Right ventricle myocardium inferior (tissue), 1 donor: ENCODE measurements around the gene KISS1R. TPM values are rescaled to one million over a fixed set of nuclear protein-coding genes. Genes with fewer than 3 reads are reported as not detected.

Experiments used
- ATAC-seq: fragments of 200-7000 bp; cut with Tn5 transposase; one replicate; pipeline ENCODE4 v1.9.1; 2020; ENCODE audit warnings: mild to moderate bottlenecking, moderate library complexity
- DNase-seq: peaks from one replicate; pipeline ENCODE4 v3.0.0; 2021; ENCODE audit errors: missing footprints
- intact Hi-C: fragments of 100-400 bp; cut with DNase I; formaldehyde crosslinking; loops from one replicate; pipeline ENCODE4 v1.11.0; 2022
- total RNA-seq: library from RNA; stranded (reverse); fragmentation: NEBNext Ultra II Directional; extraction: Animal tissue kit (Norgen Biotek cat#: 25700); gene quantifications from one replicate; pipeline ENCODE4 v1.2.1, GENCODE V29; 2021
- donor health status: DM: no; HTN: yes; CAD: no; lungs with severe emphysema.

The KISS1R gene
- total RNA-seq, 1 donor from 2014 or later: not detected

DNA sequence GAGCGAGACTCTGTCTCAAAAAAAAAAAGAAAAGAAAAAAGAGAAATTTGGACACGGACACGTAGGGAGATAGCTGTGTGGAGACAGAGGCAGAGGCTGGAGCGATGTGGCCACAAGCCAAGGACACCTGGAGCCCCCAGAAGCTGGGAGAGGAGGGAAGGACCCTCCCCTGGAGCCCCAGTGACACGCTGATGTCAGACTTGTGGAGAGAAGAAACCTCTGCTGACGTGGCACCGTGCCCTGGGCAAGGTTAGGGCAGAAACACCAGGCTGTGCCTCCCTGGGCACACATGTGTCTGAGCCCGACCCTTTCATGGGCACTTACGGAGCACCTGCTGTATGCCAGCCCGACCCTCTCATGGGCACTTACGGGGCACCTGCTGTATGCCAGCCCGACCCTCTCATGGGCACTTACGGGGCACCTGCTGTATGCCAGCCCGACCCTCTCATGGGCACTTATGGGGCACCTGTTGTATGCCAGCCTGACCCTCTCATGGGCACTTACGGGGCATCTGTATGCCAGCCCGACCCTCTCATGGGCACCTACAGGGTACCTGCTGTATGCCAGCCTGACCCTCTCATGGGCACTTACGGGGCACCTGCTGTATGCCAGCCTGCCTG is 26.5 kb downstream of the KISS1R start:
- intact Hi-C loops: no loop called here
- ATAC-seq (no peak), DNase-seq (no peak)

- ATAC-seq (no peak), DNase-seq (no peak)
- intact Hi-C loops: no loop called here
These were observed 27.0 kb downstream of the KISS1R start for GRCh38 chr19:944171-944567.

- intact Hi-C loops: no loop called here
- no peak for ATAC-seq
- no peak for DNase-seq
These were observed 27.6 kb downstream of the KISS1R start for GRCh38 chr19:944663-945241.

DNA sequence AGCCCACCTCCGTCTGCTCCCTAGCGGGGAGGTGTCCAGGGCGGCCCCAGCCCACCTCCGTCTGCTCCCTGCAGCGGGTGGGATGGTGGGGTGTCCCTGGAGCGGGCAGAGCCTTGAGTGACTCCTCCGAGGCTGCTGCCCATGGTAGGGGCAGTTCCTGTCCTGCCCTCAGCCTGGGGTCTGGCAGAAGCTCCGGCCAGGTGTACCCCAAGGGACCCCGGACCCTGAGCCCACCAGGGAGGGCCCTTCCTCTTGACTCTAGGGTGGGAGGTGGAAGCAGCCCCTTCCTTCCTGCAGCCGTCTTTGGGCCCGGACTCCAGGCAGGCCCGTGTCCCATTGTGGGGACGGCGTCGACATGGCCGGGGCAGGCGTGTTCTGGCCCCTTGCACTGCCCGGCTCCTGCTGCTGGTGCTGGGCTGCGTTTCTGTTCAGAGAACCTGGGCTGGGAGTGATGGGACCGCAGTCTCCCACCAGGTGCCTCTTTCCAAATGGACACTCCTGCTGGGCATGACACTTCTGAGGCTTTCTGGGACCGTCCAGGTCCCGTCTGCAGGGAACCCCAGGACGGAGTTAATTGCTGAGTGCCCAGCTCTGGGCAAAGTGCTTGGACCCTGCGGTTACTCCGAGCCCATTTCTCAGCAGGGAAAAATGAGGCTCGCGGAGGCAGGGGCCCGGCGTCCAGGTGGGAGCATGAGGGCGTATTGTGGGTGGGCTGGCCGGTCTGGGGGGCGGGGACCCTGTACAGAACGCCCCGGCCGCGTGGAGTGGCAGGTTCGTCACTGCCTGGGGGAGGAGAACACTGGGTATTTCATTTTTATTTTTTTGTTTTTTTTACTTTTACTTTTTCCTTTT is 28.5 kb downstream of the KISS1R start:
- ATAC-seq: no peak
- intact Hi-C loops: no loop called here
- no peak for DNase-seq

GRCh38 chr19:947090-947706 is 30.1 kb downstream of the KISS1R start:
- intact Hi-C loops: no loop called here
- DNase-seq (no peak), ATAC-seq (no peak)

GRCh38 chr19:947707-948539 is 30.8 kb downstream of the KISS1R start:
- intact Hi-C loops: no loop called here
- peak; percentile 77 for ATAC-seq
- DNase-seq: peak; percentile 90

DNA sequence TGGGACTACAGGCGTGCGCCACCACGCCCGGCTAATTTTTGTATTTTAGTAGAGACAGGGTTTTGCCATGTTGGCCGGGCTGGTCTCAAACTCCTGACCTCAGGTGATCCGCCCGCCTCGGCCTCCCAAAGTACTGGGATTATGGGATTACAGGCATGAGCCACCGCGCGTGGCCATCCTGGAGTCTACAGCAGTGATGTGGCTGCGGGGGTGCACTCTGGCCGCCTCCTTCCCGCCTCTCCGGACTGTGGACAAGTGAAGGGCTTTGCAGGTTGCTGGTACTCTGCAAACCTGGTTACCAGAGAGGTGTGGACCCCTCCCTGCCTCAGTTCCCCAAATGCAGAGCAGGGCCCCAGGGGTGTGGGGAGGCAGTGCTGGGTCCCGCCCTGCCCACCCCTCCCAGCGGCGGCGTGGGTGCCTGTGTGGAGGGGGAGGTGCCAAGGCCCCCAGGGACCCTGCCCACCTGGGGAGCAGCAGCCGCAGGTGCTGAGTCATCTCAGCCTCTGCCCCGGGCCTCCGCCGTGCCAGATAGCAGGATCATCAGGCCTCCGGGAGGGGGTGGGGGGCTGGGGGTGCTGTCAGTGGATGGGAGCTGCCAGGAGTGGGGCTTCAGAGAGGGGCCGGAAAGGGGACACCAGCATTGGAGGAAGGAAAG is 31.8 kb downstream of the KISS1R start:
- no peak for ATAC-seq
- no peak for DNase-seq
- intact Hi-C loops: no loop called here

- intact Hi-C loops: no loop called here
- no peak for ATAC-seq
- DNase-seq: no peak
These were observed 33.4 kb downstream of the KISS1R start for GRCh38 chr19:950352-951066.

- intact Hi-C loops: no loop called here
- ATAC-seq (no peak), DNase-seq (no peak)
These were observed 35.0 kb downstream of the KISS1R start for GRCh38 chr19:952049-952679.

GRCh38 chr19:952680-953444 is 35.7 kb downstream of the KISS1R start:
- no peak for ATAC-seq

DNA sequence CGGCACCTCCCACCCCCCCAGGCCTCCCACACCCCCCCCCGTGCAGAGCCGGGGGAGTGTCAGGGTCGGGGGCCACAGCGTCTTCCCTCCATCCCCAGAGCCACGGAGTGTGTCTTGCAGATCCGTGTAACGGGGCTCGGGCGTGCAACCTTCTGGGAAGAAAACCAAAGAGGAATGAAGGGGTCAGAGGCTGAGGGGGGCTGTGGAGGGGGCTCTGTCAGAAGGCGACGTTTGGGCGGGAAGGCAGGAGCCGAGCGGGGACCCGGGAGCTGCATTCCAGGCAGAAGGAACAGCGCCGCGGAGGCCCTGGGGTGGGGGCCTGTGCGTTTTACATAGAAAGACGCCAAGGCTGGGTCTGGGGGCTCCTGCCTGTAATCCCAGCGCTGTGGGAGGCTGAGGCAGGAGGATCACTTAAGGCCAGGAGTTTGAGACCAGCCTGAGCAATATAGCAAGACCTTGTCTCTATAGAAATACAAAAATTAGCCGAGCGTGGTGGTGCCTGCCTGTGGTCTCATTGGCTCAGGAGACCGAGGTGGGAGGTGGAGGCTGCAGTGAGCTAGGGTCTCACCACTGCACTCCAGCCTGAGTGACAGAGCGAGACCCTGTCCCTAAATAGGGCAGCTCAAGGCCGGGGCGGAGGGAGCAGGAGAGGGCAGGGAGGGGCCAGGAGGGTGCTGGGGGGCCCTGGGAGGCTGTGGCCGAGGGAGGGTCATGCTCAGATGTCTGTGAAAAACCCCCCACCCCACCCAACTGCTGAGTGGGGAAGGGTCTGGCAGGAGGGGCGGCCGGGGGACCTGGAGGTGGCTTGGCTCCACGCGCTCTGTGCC is 36.5 kb downstream of the KISS1R start:
- no peak for ATAC-seq
- DNase-seq: no peak
- intact Hi-C loops: no loop called here

More at GRCh38 chr19:952680-953444, 35.7 kb downstream of the KISS1R start:
- no peak for DNase-seq
- intact Hi-C loops: no loop called here

DNA sequence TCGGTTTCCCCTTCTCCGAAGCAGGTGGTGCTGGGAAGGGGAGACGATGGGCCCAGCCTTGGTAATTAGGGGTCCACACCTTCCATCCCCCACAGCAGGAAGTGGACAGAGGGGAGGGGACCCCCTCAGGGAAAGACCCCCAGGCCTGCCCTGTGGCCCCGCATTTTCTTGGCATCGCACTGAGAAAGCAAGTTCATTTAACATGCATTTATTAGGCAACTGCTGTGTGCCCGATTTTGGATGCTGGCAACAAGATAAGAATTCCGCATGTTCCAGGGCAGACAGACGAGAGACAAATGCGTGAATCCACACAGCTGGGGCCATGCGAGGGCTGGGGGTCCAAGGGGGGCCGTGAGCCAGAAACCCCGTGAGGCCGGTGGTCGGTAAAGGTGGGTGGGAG is 37.1 kb downstream of the KISS1R start:
- intact Hi-C loops: no loop called here
- no peak for ATAC-seq
- no peak for DNase-seq

DNA sequence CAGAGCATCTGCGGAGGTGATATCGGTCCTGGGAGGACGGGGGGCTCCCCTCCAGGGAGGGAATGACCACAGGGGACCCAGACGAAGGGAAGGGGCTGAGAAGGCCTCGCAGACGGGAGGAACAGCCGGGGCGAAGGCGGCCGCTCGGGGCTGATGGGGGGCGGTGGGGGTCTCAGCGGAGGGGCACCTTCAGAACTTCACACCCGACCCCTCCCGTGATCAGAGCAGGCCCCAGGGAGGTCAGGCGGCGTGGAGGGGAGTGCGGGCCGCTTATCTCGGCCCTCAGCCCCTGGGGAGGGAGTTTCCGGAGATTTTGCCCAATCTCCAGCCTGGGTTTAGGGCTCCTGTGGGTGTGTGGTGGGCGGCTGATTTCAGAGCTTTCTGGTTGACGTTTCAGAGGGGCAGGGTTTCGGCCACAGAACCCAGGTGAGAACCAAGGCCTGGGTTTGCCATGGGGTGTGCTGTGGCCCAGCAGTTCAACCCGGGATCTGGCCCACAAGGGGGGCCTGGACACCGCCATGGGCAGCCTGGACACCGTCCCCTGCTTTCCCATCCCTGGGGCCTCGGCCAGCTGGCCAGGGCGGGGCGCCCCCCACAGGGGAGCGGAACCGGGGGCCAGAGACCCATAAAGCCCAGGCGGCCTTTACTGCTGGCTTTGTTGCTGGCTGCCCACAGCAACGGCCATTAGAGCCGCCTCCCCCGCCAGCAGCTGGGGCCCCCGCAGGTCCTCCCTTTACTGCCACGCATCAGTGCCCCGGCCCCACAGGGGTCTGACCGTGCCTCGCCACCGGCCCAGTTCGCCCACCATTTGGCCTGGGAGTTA is 37.8 kb downstream of the KISS1R start:
- DNase-seq (no peak), ATAC-seq (no peak)
- intact Hi-C loops: no loop called here

DNA sequence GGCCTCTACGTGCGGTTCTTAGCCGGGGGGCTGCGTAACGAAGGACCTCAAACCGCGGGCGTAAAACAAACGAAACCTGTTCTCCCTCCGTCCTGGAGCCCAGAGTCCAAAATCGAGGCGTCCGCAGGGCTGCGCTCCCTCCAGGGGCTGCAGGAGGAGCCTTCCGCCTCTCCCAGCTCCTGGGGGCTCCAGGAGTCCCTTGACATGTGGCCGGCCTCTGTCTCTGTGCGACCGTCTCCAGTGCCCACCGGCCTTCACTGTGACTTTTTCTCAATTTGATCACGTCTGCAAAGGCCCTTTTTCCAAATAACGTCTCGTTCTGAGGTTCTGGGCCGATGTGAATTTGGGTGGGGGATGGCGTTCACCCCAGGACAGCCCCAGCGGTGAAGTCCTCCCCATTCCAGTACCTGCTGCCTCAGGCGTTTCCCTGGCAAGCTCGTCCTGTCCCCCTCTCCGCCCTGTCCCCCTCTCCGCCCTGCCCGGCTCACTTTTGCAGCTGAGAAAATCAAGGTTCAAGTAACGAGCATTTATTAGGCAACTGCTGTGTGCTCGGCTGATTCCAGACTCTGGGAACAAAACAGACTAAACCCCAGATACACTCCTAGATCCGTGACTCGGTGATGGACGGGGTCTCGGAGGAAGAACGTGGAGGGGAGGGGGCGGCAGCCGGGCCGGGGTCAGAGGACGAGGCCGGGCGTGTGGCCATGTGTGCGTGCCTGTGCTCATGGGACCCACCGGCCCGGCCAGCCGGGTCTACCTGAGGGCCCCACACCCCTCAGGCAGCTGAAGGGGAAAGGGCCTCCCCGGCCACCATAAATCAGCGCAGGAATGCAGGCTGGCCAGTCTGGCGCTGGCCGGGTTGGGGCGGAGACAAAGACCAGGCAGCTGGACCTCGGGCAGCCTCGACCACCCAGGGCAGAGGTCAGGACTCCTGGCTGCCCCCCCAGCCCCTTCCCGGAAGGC is 39.0 kb downstream of the KISS1R start:
- ATAC-seq (no peak), DNase-seq (no peak)
- intact Hi-C loops: no loop called here
